HEK293 (cell line): ENCODE measurements around the gene ADCY4.

ENCODE experiments used
- CTCF ChIA-PET: fragments of 350-600 bp; formaldehyde crosslinking; extraction: SDS; loops from one replicate; lab custom pipeline; 2021; ENCODE audit warnings: antibody characterized with exemption; lab: Yijun Ruan, JAX
- POLR2A ChIA-PET: fragments of 300-600 bp; formaldehyde crosslinking; extraction: SDS; loops from one replicate; lab custom pipeline; 2020; ENCODE audit warnings: antibody characterized with exemption, inconsistent platforms; lab: Yijun Ruan, JAX
- H3K27ac ChIP-seq: fragments of 200-500 bp; sonication (Bioruptor generic); 2 replicates; pipeline ENCODE4 v1.5.1; 2014; ENCODE audit warnings: low read depth, low read length, control low read depth, inconsistent platforms; ENCODE audit errors: extremely low read depth
- H3K36me3 ChIP-seq, 2 experiments: fragments of 200-500 bp in 1 of 2; sonication (Bioruptor generic) in 1 of 2; 1 replicate in 1 of 2; 2 replicates in 1 of 2; pipeline ENCODE4 v1.5.1; 2014 to 2017; ENCODE audit warnings: inconsistent platforms in 2 of 2, low read length in 2 of 2; ENCODE audit not compliant: control insufficient read depth in 2 of 2, insufficient read depth in 1 of 2
- H3K4me1 ChIP-seq: fragments of 200-500 bp; sonication (Bioruptor generic); 2 replicates; pipeline ENCODE4 v1.5.1; 2014; ENCODE audit warnings: mild to moderate bottlenecking, low read length, inconsistent platforms; ENCODE audit not compliant: control insufficient read depth, insufficient read depth
- H3K4me3 ChIP-seq: 2 replicates; pipeline ENCODE4 v1.5.1; 2011; ENCODE audit warnings: low read depth, mild to moderate bottlenecking, control low read depth, low read length, moderate library complexity
- H3K9me3 ChIP-seq: fragments of 200-500 bp; sonication (Bioruptor generic); 2 replicates; pipeline ENCODE4 v1.5.1; 2014; ENCODE audit warnings: low read depth, low read length, inconsistent platforms; ENCODE audit not compliant: control insufficient read depth, insufficient read depth
- GLI4 ChIP-seq: fragments of 450-650 bp; formaldehyde crosslinking; IDR thresholded peaks from 2 replicates; pipeline ENCODE4 v1.5.1; 2016; ENCODE audit warnings: missing biosample characterization, missing genetic modification characterization
- RBAK ChIP-seq: fragments of 450-650 bp; formaldehyde crosslinking; IDR thresholded peaks from 2 replicates; pipeline ENCODE4 v1.5.1; 2016; ENCODE audit warnings: missing biosample characterization, missing genetic modification characterization
- ZFP41 ChIP-seq: fragments of 450-650 bp; formaldehyde crosslinking; IDR thresholded peaks from 2 replicates; pipeline ENCODE4 v1.5.1; 2016; ENCODE audit warnings: missing biosample characterization, missing genetic modification characterization, borderline replicate concordance
- ZNF121 ChIP-seq: fragments of 450-650 bp; formaldehyde crosslinking; IDR thresholded peaks from 2 replicates; pipeline ENCODE4 v1.5.1; 2016; ENCODE audit warnings: missing biosample characterization, missing genetic modification characterization
- ZNF140 ChIP-seq: fragments of 450-650 bp; formaldehyde crosslinking; IDR thresholded peaks from 2 replicates; pipeline ENCODE4 v1.5.1; 2016; ENCODE audit warnings: missing biosample characterization, missing genetic modification characterization
- ZNF221 ChIP-seq: fragments of 450-650 bp; formaldehyde crosslinking; IDR thresholded peaks from 2 replicates; pipeline ENCODE4 v1.5.1; 2017; ENCODE audit warnings: missing biosample characterization, missing genetic modification characterization, borderline replicate concordance
- ZNF26 ChIP-seq: fragments of 450-650 bp; formaldehyde crosslinking; IDR thresholded peaks from 2 replicates; pipeline ENCODE4 v1.5.1; 2016; ENCODE audit warnings: missing biosample characterization, missing genetic modification characterization
- ZNF274 ChIP-seq, 2 experiments: fragments of 200-500 bp in 1 of 2; fragments of 450-650 bp in 1 of 2; sonication (Bioruptor generic) in 1 of 2; formaldehyde crosslinking in 1 of 2; IDR thresholded peaks; 2 replicates each; pipeline versions ENCODE4 v1.5.1 to v1.6.1; 2014 to 2016; ENCODE audit warnings: borderline replicate concordance in 1 of 2, inconsistent platforms in 1 of 2, low read length in 1 of 2, missing biosample characterization in 1 of 2, missing genetic modification characterization in 1 of 2
- ZNF292 ChIP-seq: fragments of 450-650 bp; formaldehyde crosslinking; IDR thresholded peaks from 2 replicates; pipeline ENCODE4 v1.5.1; 2016; ENCODE audit warnings: low read depth, missing biosample characterization, missing genetic modification characterization, borderline replicate concordance
- ZNF354C ChIP-seq: fragments of 450-650 bp; formaldehyde crosslinking; IDR thresholded peaks from 2 replicates; pipeline ENCODE4 v1.5.1; 2016; ENCODE audit warnings: missing biosample characterization, missing genetic modification characterization, low read depth, borderline replicate concordance
- ZNF404 ChIP-seq: fragments of 450-650 bp; formaldehyde crosslinking; IDR thresholded peaks from 2 replicates; pipeline ENCODE4 v1.5.1; 2017; ENCODE audit warnings: missing biosample characterization, missing genetic modification characterization
- ZNF544 ChIP-seq: fragments of 450-650 bp; formaldehyde crosslinking; IDR thresholded peaks from 2 replicates; pipeline ENCODE4 v1.5.0; 2017; ENCODE audit warnings: missing biosample characterization, missing genetic modification characterization
- ZNF596 ChIP-seq: fragments of 450-650 bp; IDR thresholded peaks from 2 replicates; pipeline ENCODE4 v1.5.0; 2018; ENCODE audit warnings: missing biosample characterization, mild to moderate bottlenecking, missing genetic modification characterization, moderate library complexity
- ZNF645 ChIP-seq: fragments of 450-650 bp; formaldehyde crosslinking; IDR thresholded peaks from 2 replicates; pipeline ENCODE4; 2016; ENCODE audit warnings: missing biosample characterization, missing genetic modification characterization
- ZNF768 ChIP-seq: fragments of 450-650 bp; formaldehyde crosslinking; IDR thresholded peaks from 2 replicates; pipeline ENCODE4 v1.5.1; 2018; ENCODE audit warnings: missing biosample characterization, mild to moderate bottlenecking, missing genetic modification characterization
- ZNF792 ChIP-seq: fragments of 450-650 bp; formaldehyde crosslinking; IDR thresholded peaks from 2 replicates; pipeline ENCODE4 v1.5.1; 2016; ENCODE audit warnings: missing biosample characterization, missing genetic modification characterization
- ZSCAN30 ChIP-seq: fragments of 450-650 bp; IDR thresholded peaks from 2 replicates; pipeline ENCODE4 v1.5.1; 2018; ENCODE audit warnings: missing biosample characterization, mild to moderate bottlenecking, missing genetic modification characterization, moderate library complexity
- TF ChIP-seq, protein P1 (sequence below): fragments of 450-650 bp; formaldehyde crosslinking; conservative IDR thresholded peaks from 2 replicates; pipeline ENCODE4 v1.5.1; 2016; ENCODE audit warnings: low read depth, missing biosample characterization, missing genetic modification characterization

Gene ADCY4

GRCh38 chr14:24379907-24380730 lies 45.2 kb upstream of the ADCY4 start:
- H3K36me3 ChIP-seq = peaks cover 0 to 23% of the 10 kb centered on the region in 2 experiments; a peak in 1 of 3 replicates
- ChIA-PET POLR2A (no interaction called here), CTCF (interaction anchor here (0.9 to 3.0 kb wide), 6 partner anchors 14 to 52 kb away, joined by 3 to 21 read pairs (median 4); partner anchors contain the start of genes CBLN3 and KHNYN)
- H3K4me1 ChIP-seq = peaks cover 8% of the 10 kb centered on the region
- H3K4me3 ChIP-seq = no peak overlapping the region
- H3K27ac ChIP-seq = no peak overlapping the region
- no peaks in the 10 kb centered on the region for H3K9me3 ChIP-seq
- TF ChIP-seq ZFP41 (no peak), ZNF354C (no peak), GLI4 (no peak), ZSCAN30 (no peak), ZNF221 (no peak), ZNF404 (tag by site-specific recombination) (no peak), ZNF274 (IDR thresholded peaks at IDR 0.05; ENCODE audit: low read length) (no peak), ZNF274 (tag by site-specific recombination; IDR thresholded peaks at IDR 0.05; ENCODE audit: borderline replicate concordance) (no peak), RBAK (tag by site-specific recombination) (no peak), ZNF768 (tag by site-specific recombination) (no peak), ZNF292 (tag by site-specific recombination) (no peak)
- TF ChIP-seq, protein P1, sequence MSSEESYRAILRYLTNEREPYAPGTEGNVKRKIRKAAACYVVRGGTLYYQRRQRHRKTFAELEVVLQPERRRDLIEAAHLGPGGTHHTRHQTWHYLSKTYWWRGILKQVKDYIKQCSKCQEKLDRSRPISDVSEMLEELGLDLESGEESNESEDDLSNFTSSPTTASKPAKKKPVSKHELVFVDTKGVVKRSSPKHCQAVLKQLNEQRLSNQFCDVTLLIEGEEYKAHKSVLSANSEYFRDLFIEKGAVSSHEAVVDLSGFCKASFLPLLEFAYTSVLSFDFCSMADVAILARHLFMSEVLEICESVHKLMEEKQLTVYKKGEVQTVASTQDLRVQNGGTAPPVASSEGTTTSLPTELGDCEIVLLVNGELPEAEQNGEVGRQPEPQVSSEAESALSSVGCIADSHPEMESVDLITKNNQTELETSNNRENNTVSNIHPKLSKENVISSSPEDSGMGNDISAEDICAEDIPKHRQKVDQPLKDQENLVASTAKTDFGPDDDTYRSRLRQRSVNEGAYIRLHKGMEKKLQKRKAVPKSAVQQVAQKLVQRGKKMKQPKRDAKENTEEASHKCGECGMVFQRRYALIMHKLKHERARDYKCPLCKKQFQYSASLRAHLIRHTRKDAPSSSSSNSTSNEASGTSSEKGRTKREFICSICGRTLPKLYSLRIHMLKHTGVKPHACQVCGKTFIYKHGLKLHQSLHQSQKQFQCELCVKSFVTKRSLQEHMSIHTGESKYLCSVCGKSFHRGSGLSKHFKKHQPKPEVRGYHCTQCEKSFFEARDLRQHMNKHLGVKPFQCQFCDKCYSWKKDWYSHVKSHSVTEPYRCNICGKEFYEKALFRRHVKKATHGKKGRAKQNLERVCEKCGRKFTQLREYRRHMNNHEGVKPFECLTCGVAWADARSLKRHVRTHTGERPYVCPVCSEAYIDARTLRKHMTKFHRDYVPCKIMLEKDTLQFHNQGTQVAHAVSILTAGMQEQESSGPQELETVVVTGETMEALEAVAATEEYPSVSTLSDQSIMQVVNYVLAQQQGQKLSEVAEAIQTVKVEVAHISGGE (tag by site-specific recombination) = no peak

- Histone ChIP-seq H3K36me3 (peaks cover 0 to 32% of the 10 kb centered on the region in 2 experiments; a peak in 1 of 3 replicates), H3K9me3 (no peaks in the 10 kb centered on the region), H3K4me3 (no peak overlapping the region), H3K27ac (0 out of 2 replicates have a peak overlapping the region, but pooled peaks have one; percentile 24), H3K4me1 (peaks cover 8% of the 10 kb centered on the region)
- CTCF ChIA-PET = interaction anchor here (0.8 to 3.0 kb wide), 5 partner anchors 13 to 51 kb away, joined by 3 to 21 read pairs (median 6); partner anchors contain the start of genes CBLN3 and KHNYN
- POLR2A ChIA-PET = interaction anchor here (1.2 to 1.6 kb wide), 3 partner anchors 13 to 57 kb away, joined by 3 to 4 read pairs (median 4); no protein-coding TSS in a partner anchor
- TF ChIP-seq ZNF544 = no peak
- no peak for TF ChIP-seq ZNF792 (tag by site-specific recombination)
- TF ChIP-seq ZNF596 = peak; percentile 71
- no peak for TF ChIP-seq ZNF645 (tag by site-specific recombination)
- TF ChIP-seq ZNF26 (tag by site-specific recombination) = no peak
- peak; percentile 88 for TF ChIP-seq ZNF121 (tag by site-specific recombination)
- TF ChIP-seq ZNF140 (tag by site-specific recombination) = no peak
Measured at GRCh38 chr14:24378981-24379906, 44.4 kb upstream of the ADCY4 start.
